Panc1 (cell line): ENCODE data around the gene CNTN1.

Experiments
- POLR2AphosphoS5 ChIP-seq: IDR thresholded peaks from 2 replicates; pipeline ENCODE4 v1.6.1; 2012; ENCODE audit warnings: mild to moderate bottlenecking, low read depth, low read length, moderate library complexity
- SIN3A ChIP-seq: IDR thresholded peaks from 2 replicates; pipeline ENCODE4 v1.6.1; 2012; ENCODE audit warnings: low read depth, mild to moderate bottlenecking, low read length, moderate library complexity, borderline replicate concordance; ENCODE audit not compliant: insufficient read depth
- TF ChIP-seq, protein P1 (sequence below): fragments of 450-650 bp; IDR thresholded peaks from 2 replicates; pipeline ENCODE4 v1.5.1; 2017; ENCODE audit warnings: mild to moderate bottlenecking
- TF ChIP-seq, protein P2 (sequence below), 2 experiments: IDR thresholded peaks; 2 replicates each; pipeline ENCODE4 v1.6.1; 2011 to 2012; ENCODE audit warnings: low read depth in 2 of 2, control low read depth in 1 of 2, low read length in 1 of 2, mild to moderate bottlenecking in 1 of 2, moderate library complexity in 1 of 2; ENCODE audit not compliant: insufficient read depth in 1 of 2

DNA sequence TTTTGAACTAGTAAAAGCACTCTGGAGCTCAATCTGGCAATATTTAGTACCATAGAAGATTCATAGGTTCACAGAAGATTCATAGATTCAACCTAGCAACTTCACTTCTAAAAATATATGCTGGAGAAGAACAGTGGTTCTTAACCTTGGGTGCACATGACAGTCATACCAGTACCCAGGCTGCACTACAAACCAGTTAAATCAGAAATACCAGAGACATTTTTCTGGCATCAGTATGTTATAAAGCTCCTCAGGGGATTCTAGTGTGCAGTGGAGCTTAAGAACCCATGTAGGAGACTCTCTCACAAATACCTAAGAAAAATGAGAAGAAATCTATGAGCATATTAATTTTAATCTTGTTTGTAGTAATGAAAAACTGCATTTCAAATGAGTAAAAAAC, 46.6 kb downstream of the CNTN1 start:
- TF ChIP-seq, protein P1, sequence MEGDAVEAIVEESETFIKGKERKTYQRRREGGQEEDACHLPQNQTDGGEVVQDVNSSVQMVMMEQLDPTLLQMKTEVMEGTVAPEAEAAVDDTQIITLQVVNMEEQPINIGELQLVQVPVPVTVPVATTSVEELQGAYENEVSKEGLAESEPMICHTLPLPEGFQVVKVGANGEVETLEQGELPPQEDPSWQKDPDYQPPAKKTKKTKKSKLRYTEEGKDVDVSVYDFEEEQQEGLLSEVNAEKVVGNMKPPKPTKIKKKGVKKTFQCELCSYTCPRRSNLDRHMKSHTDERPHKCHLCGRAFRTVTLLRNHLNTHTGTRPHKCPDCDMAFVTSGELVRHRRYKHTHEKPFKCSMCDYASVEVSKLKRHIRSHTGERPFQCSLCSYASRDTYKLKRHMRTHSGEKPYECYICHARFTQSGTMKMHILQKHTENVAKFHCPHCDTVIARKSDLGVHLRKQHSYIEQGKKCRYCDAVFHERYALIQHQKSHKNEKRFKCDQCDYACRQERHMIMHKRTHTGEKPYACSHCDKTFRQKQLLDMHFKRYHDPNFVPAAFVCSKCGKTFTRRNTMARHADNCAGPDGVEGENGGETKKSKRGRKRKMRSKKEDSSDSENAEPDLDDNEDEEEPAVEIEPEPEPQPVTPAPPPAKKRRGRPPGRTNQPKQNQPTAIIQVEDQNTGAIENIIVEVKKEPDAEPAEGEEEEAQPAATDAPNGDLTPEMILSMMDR, result no peak
- TF ChIP-seq POLR2AphosphoS5, result no peak
- TF ChIP-seq SIN3A, result no peak
- TF ChIP-seq, protein P2, sequence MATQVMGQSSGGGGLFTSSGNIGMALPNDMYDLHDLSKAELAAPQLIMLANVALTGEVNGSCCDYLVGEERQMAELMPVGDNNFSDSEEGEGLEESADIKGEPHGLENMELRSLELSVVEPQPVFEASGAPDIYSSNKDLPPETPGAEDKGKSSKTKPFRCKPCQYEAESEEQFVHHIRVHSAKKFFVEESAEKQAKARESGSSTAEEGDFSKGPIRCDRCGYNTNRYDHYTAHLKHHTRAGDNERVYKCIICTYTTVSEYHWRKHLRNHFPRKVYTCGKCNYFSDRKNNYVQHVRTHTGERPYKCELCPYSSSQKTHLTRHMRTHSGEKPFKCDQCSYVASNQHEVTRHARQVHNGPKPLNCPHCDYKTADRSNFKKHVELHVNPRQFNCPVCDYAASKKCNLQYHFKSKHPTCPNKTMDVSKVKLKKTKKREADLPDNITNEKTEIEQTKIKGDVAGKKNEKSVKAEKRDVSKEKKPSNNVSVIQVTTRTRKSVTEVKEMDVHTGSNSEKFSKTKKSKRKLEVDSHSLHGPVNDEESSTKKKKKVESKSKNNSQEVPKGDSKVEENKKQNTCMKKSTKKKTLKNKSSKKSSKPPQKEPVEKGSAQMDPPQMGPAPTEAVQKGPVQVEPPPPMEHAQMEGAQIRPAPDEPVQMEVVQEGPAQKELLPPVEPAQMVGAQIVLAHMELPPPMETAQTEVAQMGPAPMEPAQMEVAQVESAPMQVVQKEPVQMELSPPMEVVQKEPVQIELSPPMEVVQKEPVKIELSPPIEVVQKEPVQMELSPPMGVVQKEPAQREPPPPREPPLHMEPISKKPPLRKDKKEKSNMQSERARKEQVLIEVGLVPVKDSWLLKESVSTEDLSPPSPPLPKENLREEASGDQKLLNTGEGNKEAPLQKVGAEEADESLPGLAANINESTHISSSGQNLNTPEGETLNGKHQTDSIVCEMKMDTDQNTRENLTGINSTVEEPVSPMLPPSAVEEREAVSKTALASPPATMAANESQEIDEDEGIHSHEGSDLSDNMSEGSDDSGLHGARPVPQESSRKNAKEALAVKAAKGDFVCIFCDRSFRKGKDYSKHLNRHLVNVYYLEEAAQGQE (IDR thresholded peaks at IDR 0.05; ENCODE audit: insufficient read depth in 1 of 2, low read depth in 2 of 2, low read length in 1 of 2), result no peak
